OCI-LY7 (cell line): Measurements from ENCODE around the gene GPHN. TPM values are rescaled to one million over a fixed set of nuclear protein-coding genes. Genes with fewer than 3 reads are reported as not detected.

Experiments
- BruUV-seq: library from RNA; stranded (reverse); fragments of 400-500 nt; replicated peaks from 2 replicates; lab custom pipeline; 2021; lab: Mats Ljungman, UMichigan
- CTCF ChIA-PET: fragments of 300-600 bp; sonication (Branson Sonifier 250); formaldehyde crosslinking; loops from one replicate; lab custom pipeline; 2022; ENCODE audit warnings: antibody characterized with exemption; ENCODE audit not compliant: unreplicated experiment; lab: Charles Lee
- POLR2A ChIA-PET: fragments of 300-600 bp; sonication (Branson Sonifier 250); formaldehyde crosslinking; loops from one replicate; lab custom pipeline; 2022; ENCODE audit warnings: antibody characterized with exemption; lab: Charles Lee
- DNase-seq: peaks from one replicate; pipeline ENCODE4 v3.0.0-alpha.2; 2015; ENCODE audit warnings: low spot score
- H2AFZ ChIP-seq: fragments of 200-600 bp; sonication (generic), shearing (Covaris generic); 2 replicates; pipeline ENCODE4 v1.6.1; 2014; ENCODE audit warnings: mild to moderate bottlenecking, antibody characterized with exemption, low read length, moderate library complexity
- H3K27ac ChIP-seq: fragments of 200-600 bp; sonication (generic); 2 replicates; pipeline ENCODE4 v1.5.1; 2014; ENCODE audit warnings: mixed run types, low read depth, mild to moderate bottlenecking, moderate library complexity, low read length, inconsistent platforms; ENCODE audit not compliant: poor library complexity, severe bottlenecking
- H3K36me3 ChIP-seq: fragments of 200-600 bp; sonication (generic); 2 replicates; pipeline ENCODE4 v1.6.1; 2014; ENCODE audit warnings: mild to moderate bottlenecking, antibody characterized with exemption, low read length, moderate library complexity, mixed read lengths; ENCODE audit not compliant: insufficient read depth
- H3K4me1 ChIP-seq: fragments of 200-600 bp; sonication (generic); 2 replicates; pipeline ENCODE4 v1.5.1; 2014; ENCODE audit warnings: mild to moderate bottlenecking, low read length; ENCODE audit not compliant: insufficient read depth, poor library complexity, severe bottlenecking
- H3K4me2 ChIP-seq: fragments of 200-600 bp; sonication (generic); 2 replicates; pipeline ENCODE4 v1.6.1; 2014; ENCODE audit warnings: mild to moderate bottlenecking, low read length
- H3K4me3 ChIP-seq: fragments of 200-600 bp; sonication (generic); 2 replicates; pipeline ENCODE4 v1.5.1; 2014; ENCODE audit warnings: mild to moderate bottlenecking, low read depth, low read length; ENCODE audit not compliant: poor library complexity, severe bottlenecking
- H3K79me2 ChIP-seq: fragments of 200-600 bp; sonication (generic); 2 replicates; pipeline ENCODE4 v1.6.1; 2016; ENCODE audit warnings: low read depth, mild to moderate bottlenecking, low read length, moderate library complexity, mixed read lengths; ENCODE audit not compliant: insufficient read depth
- H3K9me2 ChIP-seq: fragments of 200-600 bp; sonication (generic); 2 replicates; pipeline ENCODE4 v1.6.1; 2016; ENCODE audit warnings: mild to moderate bottlenecking, low read length, mixed read lengths; ENCODE audit not compliant: insufficient read depth
- H3K9me3 ChIP-seq: fragments of 200-600 bp; sonication (generic); 2 replicates; pipeline ENCODE4 v1.6.1; 2014; ENCODE audit warnings: mild to moderate bottlenecking, mixed run types, low read length, mixed read lengths
- H4K20me1 ChIP-seq: fragments of 200-600 bp; sonication (generic); 2 replicates; pipeline ENCODE4 v1.6.1; 2014; ENCODE audit warnings: mild to moderate bottlenecking, antibody characterized with exemption, low read length, moderate library complexity, mixed read lengths; ENCODE audit not compliant: insufficient read depth
- CTCF ChIP-seq: fragments of 200-600 bp; sonication (generic); conservative IDR thresholded peaks from 2 replicates; pipeline ENCODE4 v1.5.1; 2014; ENCODE audit warnings: mild to moderate bottlenecking, antibody characterized with exemption, low read length, moderate library complexity, mixed read lengths
- EZH2phosphoT487 ChIP-seq: fragments of 200-600 bp; sonication (generic); IDR thresholded peaks from 2 replicates; pipeline ENCODE4 v1.6.1; 2018; ENCODE audit warnings: low read depth, borderline replicate concordance, mild to moderate bottlenecking, mixed run types, antibody characterized with exemption, low read length, moderate library complexity, mixed read lengths
- intact Hi-C: fragments of 100-400 bp; cut with micrococcal nuclease; formaldehyde crosslinking; loops from one replicate; pipeline ENCODE4 v1.10.0; 2022; ENCODE audit not compliant: unreplicated experiment
- total RNA-seq, 2 experiments: library from RNA; depleted of rRNA in 1 of 2; stranded (reverse); fragments of >200 nt in 1 of 2; shearing (Covaris generic) in 1 of 2; gene quantifications; 2 replicates each; pipeline ENCODE4 v1.2.3, GENCODE V29; 2014 to 2022

Gene GPHN
- total RNA-seq, 2 experiments from 2014 or later = not detected

DNA sequence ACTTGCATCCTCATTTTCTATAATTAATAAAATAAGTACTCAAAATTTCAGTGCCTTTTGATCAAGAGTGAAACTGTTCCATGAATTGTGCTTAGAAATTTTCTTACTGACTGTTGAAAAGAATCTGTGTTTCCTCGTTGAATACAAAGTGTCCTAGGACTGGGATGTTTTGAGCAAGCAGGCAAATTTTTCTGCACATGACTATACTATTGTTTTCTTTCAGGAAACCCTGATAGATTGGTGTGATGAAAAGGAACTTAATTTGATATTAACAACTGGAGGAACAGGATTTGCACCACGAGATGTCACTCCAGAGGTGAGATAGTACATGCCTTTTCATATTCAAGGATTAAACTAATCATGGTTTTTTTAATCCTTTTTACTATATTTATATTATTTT is 316.3 kb downstream of the GPHN start:
- intact Hi-C loops = no loop called here
- BruUV-seq = no TSS peak

DNA sequence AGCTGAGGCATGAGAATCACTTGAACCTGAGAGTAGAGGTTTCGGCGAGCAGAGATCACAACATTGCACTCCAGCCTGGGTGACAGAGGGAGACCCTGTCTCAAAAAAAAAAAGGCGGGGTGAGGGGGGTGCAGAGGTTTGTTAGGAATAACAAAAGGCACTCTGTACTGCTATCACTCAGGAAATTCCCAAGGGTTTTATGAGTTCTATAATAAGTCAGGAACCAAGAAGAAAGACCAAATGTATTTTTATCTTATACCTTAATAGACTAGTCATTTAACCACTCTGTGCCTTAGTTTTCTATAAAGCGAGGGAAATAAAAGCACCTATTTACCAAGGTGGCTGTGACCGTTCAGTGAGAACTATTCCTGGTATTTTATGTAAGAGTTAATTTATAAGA is 319.2 kb downstream of the GPHN start:
- no peaks in the 10 kb centered on the region for H3K36me3 ChIP-seq
- no peaks in the 10 kb centered on the region for H3K9me3 ChIP-seq
- H3K9me2 ChIP-seq = no peaks in the 10 kb centered on the region
- no TSS peak for BruUV-seq
- no peaks in the 10 kb centered on the region for H3K79me2 ChIP-seq
- no peak overlapping the region for H3K4me2 ChIP-seq
- CTCF ChIA-PET = no interaction called here
- POLR2A ChIA-PET = no interaction called here
- no peak overlapping the region for H3K4me3 ChIP-seq
- intact Hi-C loops = no loop called here
- H2AFZ ChIP-seq = no peak overlapping the region
- no peaks in the 10 kb centered on the region for H3K4me1 ChIP-seq
- TF ChIP-seq CTCF (no peak), EZH2phosphoT487 (no peak)
- no peak for DNase-seq
- H4K20me1 ChIP-seq = no peaks in the 10 kb centered on the region
- H3K27ac ChIP-seq = no peak overlapping the region

More for the DNA sequence above, 316.3 kb downstream of the GPHN start:
- Histone ChIP-seq H3K4me1 (no peaks in the 10 kb centered on the region), H3K27ac (no peak overlapping the region), H2AFZ (no peak overlapping the region), H3K36me3 (no peaks in the 10 kb centered on the region), H3K79me2 (no peaks in the 10 kb centered on the region), H3K9me2 (no peaks in the 10 kb centered on the region), H3K4me3 (no peak overlapping the region), H4K20me1 (no peaks in the 10 kb centered on the region), H3K4me2 (no peak overlapping the region), H3K9me3 (no peaks in the 10 kb centered on the region)
- CTCF ChIA-PET = no interaction called here
- no peak for DNase-seq
- TF ChIP-seq EZH2phosphoT487 (no peak), CTCF (no peak)
- POLR2A ChIA-PET = no interaction called here

DNA sequence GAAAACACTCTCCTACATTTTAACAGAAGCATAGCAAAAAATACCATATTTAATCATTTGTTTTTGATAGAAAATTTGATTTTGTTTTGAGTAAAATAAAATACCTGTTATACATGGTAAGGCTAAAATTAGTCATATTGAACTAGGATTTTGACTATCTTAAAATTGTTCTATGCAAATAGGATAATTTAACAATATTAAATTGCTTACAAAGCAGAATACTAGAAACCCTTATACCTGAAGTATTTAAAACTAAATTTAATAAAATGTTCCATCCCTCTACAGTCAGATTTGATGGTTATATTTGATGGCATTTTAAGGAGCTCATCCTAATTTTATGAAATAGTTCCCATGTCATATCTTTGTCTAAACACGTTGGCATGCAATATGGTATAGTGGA is 323.2 kb downstream of the GPHN start:
- ChIA-PET POLR2A (no interaction called here), CTCF (no interaction called here)
- no peak for TF ChIP-seq CTCF
- TF ChIP-seq EZH2phosphoT487 = no peak
- no peak for DNase-seq
- Histone ChIP-seq H3K4me1 (no peaks in the 10 kb centered on the region), H3K79me2 (no peaks in the 10 kb centered on the region), H3K4me2 (no peak overlapping the region), H4K20me1 (no peaks in the 10 kb centered on the region), H3K27ac (no peak overlapping the region), H3K36me3 (no peaks in the 10 kb centered on the region), H3K9me2 (no peaks in the 10 kb centered on the region), H3K4me3 (no peak overlapping the region), H3K9me3 (no peaks in the 10 kb centered on the region), H2AFZ (no peak overlapping the region)
- BruUV-seq = no TSS peak
- intact Hi-C loops = no loop called here
